ENCODE measurements around the gene RABL6.

Gene RABL6

DNA sequence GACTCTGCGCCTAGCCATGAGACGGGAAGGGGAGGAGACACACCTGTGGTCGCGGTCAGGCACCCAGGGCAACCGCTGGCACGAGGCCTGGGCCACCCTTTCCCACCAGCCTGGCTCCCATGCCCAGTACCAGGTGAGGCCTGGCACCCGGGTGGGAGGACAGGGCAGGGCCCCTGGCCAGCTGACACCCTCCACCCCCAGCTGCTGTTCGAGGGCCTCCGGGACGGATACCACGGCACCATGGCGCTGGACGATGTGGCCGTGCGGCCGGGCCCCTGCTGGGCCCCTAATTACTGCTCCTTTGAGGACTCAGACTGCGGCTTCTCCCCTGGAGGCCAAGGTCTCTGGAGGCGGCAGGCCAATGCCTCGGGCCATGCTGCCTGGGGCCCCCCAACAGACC, 49.4 kb downstream of the RABL6 start:
- no peak for DNase-seq (ENCODE audit: low read depth)
- no peak overlapping the region for H3K4me3 ChIP-seq (ENCODE audit: low read length)
- TF ChIP-seq, protein P1, sequence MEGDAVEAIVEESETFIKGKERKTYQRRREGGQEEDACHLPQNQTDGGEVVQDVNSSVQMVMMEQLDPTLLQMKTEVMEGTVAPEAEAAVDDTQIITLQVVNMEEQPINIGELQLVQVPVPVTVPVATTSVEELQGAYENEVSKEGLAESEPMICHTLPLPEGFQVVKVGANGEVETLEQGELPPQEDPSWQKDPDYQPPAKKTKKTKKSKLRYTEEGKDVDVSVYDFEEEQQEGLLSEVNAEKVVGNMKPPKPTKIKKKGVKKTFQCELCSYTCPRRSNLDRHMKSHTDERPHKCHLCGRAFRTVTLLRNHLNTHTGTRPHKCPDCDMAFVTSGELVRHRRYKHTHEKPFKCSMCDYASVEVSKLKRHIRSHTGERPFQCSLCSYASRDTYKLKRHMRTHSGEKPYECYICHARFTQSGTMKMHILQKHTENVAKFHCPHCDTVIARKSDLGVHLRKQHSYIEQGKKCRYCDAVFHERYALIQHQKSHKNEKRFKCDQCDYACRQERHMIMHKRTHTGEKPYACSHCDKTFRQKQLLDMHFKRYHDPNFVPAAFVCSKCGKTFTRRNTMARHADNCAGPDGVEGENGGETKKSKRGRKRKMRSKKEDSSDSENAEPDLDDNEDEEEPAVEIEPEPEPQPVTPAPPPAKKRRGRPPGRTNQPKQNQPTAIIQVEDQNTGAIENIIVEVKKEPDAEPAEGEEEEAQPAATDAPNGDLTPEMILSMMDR (conservative IDR thresholded peaks at IDR 0.05; ENCODE audit: low read length), result no peak

DNA sequence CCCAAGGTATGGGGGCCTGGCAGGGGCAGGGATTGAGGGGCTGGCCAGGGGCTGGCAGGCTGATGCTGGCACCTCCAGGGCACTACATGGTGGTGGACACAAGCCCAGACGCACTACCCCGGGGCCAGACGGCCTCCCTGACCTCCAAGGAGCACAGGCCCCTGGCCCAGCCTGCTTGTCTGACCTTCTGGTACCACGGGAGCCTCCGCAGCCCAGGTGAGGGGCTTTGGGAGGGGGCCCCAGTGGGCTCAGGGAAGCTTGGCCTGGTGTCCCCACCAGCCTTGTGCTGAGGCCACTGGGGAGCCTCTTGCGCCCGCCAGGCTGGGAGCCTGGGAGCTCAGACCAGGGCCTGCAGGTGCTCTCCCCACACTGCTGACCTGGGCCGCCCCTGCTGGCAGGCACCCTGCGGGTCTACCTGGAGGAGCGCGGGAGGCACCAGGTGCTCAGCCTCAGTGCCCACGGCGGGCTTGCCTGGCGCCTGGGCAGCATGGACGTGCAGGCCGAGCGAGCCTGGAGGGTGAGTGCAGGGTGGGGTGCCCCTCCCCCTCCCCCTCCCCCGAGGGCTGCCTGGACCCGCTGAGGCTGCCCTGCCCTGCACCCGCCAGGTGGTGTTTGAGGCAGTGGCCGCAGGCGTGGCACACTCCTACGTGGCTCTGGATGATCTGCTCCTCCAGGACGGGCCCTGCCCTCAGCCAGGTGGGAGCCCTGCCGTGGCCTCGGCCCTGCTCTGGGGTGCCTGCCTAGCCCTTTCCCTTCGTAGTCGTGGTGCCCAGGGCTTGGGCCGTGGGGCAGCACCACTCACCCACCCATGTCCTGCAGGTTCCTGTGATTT, 50.0 kb downstream of the RABL6 start:
- TF ChIP-seq, protein P1 (conservative IDR thresholded peaks at IDR 0.05; ENCODE audit: low read length), result no peak
- no peak overlapping the region for H3K4me3 ChIP-seq (ENCODE audit: low read length)
- no peak for DNase-seq (ENCODE audit: low read depth)

DNA sequence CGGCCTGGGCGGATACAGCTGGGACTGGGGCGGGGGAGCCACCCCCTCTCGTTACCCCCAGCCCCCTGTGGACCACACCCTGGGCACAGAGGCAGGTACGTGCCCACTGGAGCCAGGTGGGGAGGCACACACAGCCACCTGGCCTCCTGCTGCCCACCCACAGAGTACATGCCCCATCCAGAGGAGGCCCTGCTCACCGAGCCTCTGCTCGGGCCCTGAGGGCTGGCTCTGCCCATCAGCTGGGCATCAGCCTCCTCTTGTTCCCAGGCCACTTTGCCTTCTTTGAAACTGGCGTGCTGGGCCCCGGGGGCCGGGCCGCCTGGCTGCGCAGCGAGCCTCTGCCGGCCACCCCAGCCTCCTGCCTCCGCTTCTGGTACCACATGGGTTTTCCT, 50.7 kb downstream of the RABL6 start:
- TF ChIP-seq, protein P1 (conservative IDR thresholded peaks at IDR 0.05; ENCODE audit: low read length), result no peak
- DNase-seq (ENCODE audit: low read depth), result no peak
- no peak overlapping the region for H3K4me3 ChIP-seq (ENCODE audit: low read length)

DNA sequence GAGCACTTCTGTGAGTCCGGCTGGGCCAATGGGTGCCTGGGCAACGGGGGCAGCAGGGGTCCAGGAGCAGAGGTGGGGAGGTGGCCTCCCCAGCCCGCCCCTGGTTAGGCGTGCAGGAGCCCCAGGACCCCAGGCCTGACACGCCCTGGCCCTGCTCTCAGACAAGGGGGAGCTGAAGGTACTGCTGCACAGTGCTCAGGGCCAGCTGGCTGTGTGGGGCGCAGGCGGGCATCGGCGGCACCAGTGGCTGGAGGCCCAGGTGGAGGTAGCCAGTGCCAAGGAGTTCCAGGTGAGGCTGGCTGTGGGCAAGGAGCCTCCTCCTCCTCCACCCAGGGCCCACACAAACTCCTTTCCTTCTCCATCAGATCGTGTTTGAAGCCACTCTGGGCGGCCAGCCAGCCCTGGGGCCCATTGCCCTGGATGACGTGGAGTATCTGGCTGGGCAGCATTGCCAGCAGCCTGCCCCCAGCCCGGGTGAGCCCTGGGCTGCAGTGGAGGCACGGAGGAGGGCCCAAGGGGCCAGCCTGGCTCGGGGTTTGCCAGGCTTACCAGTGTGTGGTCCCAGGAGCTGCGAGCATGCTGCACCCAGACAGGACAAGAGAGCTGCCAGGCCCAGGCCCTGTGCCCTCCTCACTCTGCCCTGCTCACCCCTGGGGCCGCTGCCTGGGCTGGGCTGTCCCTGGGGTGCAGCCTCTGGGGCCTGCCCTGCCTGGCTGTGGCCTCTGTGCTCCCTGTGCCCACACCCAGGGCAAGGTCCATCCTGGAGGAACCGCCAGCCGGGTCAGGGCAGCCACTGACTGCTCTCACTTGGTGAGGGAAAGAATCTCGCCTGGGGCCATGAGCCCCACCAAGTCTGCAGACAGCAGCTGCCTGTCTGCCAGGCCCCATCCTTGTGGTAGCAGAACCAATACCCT, 51.4 kb downstream of the RABL6 start:
- H3K4me3 ChIP-seq (ENCODE audit: low read length), result no peak overlapping the region
- TF ChIP-seq, protein P1 (conservative IDR thresholded peaks at IDR 0.05; ENCODE audit: low read length), result no peak
- DNase-seq (ENCODE audit: low read depth), result peak; percentile 57

DNA sequence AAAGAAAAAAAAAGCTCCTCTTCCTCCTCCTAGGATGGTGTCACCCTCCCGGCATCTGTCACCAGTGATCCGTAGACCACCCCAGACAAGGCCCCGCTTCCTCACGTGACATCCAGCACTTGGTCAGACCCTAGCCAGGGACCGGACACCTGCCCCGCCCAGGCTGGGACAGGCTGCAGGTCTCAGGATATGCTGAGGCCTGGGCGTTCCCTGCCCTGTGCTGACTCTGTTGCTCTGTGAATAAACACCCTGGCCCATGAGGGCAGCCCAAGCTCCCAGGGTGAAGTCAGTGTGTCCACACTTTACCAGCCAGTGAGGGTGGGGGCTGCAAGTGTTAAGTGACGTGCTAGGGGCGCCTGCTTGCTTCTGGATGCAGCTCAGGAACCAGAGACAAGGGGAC, 52.8 kb downstream of the RABL6 start:
- no peak overlapping the region for H3K4me3 ChIP-seq (ENCODE audit: low read length)
- TF ChIP-seq, protein P1 (conservative IDR thresholded peaks at IDR 0.05; ENCODE audit: low read length), result no peak
- no peak for DNase-seq (ENCODE audit: low read depth)

DNA sequence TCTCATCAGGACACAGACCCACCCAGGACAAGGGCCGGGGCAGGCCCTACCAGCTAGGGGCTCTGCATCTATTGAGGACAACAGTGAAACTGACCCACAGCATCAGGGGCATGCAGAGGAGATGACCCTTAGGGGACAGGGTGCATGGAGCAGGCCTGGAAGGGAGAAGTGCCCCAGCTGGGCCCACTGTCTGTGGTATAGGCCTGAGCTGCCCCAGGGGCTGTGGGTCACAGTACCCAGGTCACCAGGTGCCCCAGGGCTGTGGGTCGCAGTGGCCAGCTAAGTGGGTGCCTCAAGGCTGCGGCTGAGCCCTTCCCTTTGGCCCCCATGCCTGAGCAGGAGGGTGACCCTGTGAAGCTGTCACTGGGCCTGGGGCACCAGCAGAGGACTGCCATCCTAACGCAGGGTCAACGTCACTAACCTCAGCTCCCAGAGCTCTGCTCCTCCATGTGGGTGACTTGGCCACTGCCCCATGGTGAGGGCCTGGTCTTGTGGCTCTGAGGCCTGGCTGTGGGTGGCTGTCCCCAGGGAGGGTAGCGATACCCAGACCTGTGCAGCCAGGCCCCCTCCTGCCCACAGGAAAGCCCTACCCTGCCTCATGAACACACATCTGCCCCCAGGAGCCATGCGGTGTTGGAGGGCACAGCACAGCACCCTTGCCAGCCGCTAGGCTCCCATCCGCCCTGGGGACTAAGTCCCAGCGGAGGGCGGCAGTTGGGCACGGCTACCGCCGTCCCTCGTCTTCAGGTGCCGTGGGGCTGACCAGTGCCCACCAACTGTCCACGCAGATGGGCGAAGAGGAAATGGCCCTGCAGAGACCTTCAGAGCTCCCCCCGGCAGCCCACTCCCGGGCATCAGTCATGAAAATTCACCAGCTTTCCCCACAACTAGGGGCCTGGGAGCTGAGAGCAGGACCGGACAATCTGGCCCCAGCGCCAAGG, 53.5 kb downstream of the RABL6 start:
- H3K4me3 ChIP-seq (ENCODE audit: low read length), result no peak overlapping the region
- no peak for DNase-seq (ENCODE audit: low read depth)
- TF ChIP-seq, protein P1 (conservative IDR thresholded peaks at IDR 0.05; ENCODE audit: low read length), result no peak

All from AG10803 (cell line).